HepG2 (cell line): ENCODE data around the gene TFPI. TPM values are rescaled to one million over a fixed set of nuclear protein-coding genes. Genes with fewer than 3 reads are reported as not detected.

Experiments
- BORCS8-MEF2B ChIP-seq: sonication (generic); formaldehyde crosslinking; IDR thresholded peaks from 2 replicates; pipeline ENCODE4 v1.8.0; 2022; ENCODE audit warnings: mild to moderate bottlenecking, missing genetic modification reagents
- CENPT ChIP-seq: sonication (generic); formaldehyde crosslinking; IDR thresholded peaks from 2 replicates; pipeline ENCODE4 v1.8.0; 2022; ENCODE audit warnings: low read depth, mild to moderate bottlenecking, moderate library complexity, missing genetic modification reagents
- DRAP1 ChIP-seq: IDR thresholded peaks from 2 replicates; pipeline ENCODE4 v1.6.1; 2016; ENCODE audit warnings: missing genetic modification reagents, missing compliant biosample characterization
- ERF ChIP-seq: IDR thresholded peaks from 2 replicates; pipeline ENCODE4 v1.6.1; 2018; ENCODE audit warnings: missing biosample characterization, missing genetic modification reagents
- FOXM1 ChIP-seq: sonication (generic); formaldehyde crosslinking; IDR thresholded peaks from 2 replicates; pipeline ENCODE4 v1.5.0; 2020; ENCODE audit warnings: missing genetic modification reagents
- GRHL1 ChIP-seq: sonication (generic); formaldehyde crosslinking; conservative IDR thresholded peaks from 2 replicates; pipeline ENCODE4 v1.8.0; 2022; ENCODE audit warnings: missing genetic modification reagents
- GZF1 ChIP-seq: sonication (generic); formaldehyde crosslinking; IDR thresholded peaks from 2 replicates; pipeline ENCODE4 v1.5.1; 2020; ENCODE audit warnings: mild to moderate bottlenecking, missing genetic modification reagents
- HIC2 ChIP-seq: sonication (generic); formaldehyde crosslinking; IDR thresholded peaks from 2 replicates; pipeline ENCODE4 v1.9.0; 2022; ENCODE audit warnings: low read depth, missing genetic modification reagents
- HOXA3 ChIP-seq: sonication (generic); formaldehyde crosslinking; IDR thresholded peaks from 2 replicates; pipeline ENCODE4 v1.5.0; 2020; ENCODE audit warnings: missing genetic modification reagents
- IRX3 ChIP-seq: sonication (generic); formaldehyde crosslinking; IDR thresholded peaks from 2 replicates; pipeline ENCODE4 v1.8.1; 2023; ENCODE audit warnings: mild to moderate bottlenecking, low read depth, missing genetic modification reagents, borderline replicate concordance
- KLF11 ChIP-seq: IDR thresholded peaks from 2 replicates; pipeline ENCODE4 v1.6.1; 2016; ENCODE audit warnings: missing compliant biosample characterization
- PHF21A ChIP-seq: sonication (generic); formaldehyde crosslinking; IDR thresholded peaks from 2 replicates; pipeline ENCODE4 v1.5.0; 2020; ENCODE audit warnings: mild to moderate bottlenecking, missing genetic modification reagents
- RFXAP ChIP-seq: sonication (generic); formaldehyde crosslinking; IDR thresholded peaks from 2 replicates; pipeline ENCODE4 v1.4.0; 2020; ENCODE audit warnings: missing genetic modification reagents, borderline replicate concordance
- SALL1 ChIP-seq: sonication (generic); formaldehyde crosslinking; IDR thresholded peaks from 2 replicates; pipeline ENCODE4 v1.8.0; 2022; ENCODE audit warnings: mild to moderate bottlenecking, missing genetic modification reagents
- TARDBP ChIP-seq: sonication (generic); formaldehyde crosslinking; IDR thresholded peaks from 2 replicates; pipeline ENCODE4 v1.8.0; 2022; ENCODE audit warnings: mild to moderate bottlenecking, missing genetic modification reagents
- TBX2 ChIP-seq: sonication (generic); formaldehyde crosslinking; IDR thresholded peaks from 2 replicates; pipeline ENCODE4 v1.5.0; 2020; ENCODE audit warnings: missing genetic modification reagents, mild to moderate bottlenecking, borderline replicate concordance
- THAP8 ChIP-seq: sonication (generic); formaldehyde crosslinking; IDR thresholded peaks from 2 replicates; pipeline ENCODE4 v1.5.1; 2020; ENCODE audit warnings: missing genetic modification reagents, mild to moderate bottlenecking, borderline replicate concordance
- ZNF138 ChIP-seq: sonication (generic); formaldehyde crosslinking; IDR thresholded peaks from 2 replicates; pipeline ENCODE4 v1.5.0; 2020; ENCODE audit warnings: mild to moderate bottlenecking, low read depth, missing genetic modification reagents
- ZNF180 ChIP-seq: sonication (generic); formaldehyde crosslinking; IDR thresholded peaks from 2 replicates; pipeline ENCODE4 v1.4.0; 2020; ENCODE audit warnings: low read depth, missing genetic modification reagents, borderline replicate concordance
- ZNF382 ChIP-seq: sonication (generic); formaldehyde crosslinking; IDR thresholded peaks from 2 replicates; pipeline ENCODE4 v1.5.0; 2020; ENCODE audit warnings: missing genetic modification reagents, mild to moderate bottlenecking, borderline replicate concordance
- ZNF430 ChIP-seq: sonication (generic); formaldehyde crosslinking; IDR thresholded peaks from 2 replicates; pipeline ENCODE4 v1.9.0; 2021; ENCODE audit warnings: mild to moderate bottlenecking, missing genetic modification reagents
- ZNF496 ChIP-seq: sonication (generic); formaldehyde crosslinking; IDR thresholded peaks from 2 replicates; pipeline ENCODE4 v1.8.1; 2023; ENCODE audit warnings: mild to moderate bottlenecking, moderate library complexity, missing genetic modification reagents; ENCODE audit not compliant: insufficient replicate concordance
- ZNF543 ChIP-seq: sonication (generic); formaldehyde crosslinking; IDR thresholded peaks from 2 replicates; pipeline ENCODE4 v1.4.0; 2020; ENCODE audit warnings: mild to moderate bottlenecking, missing genetic modification reagents
- ZNF557 ChIP-seq: sonication (generic); formaldehyde crosslinking; IDR thresholded peaks from 2 replicates; pipeline ENCODE4 v1.4.0; 2020; ENCODE audit warnings: missing genetic modification reagents
- ZNF605 ChIP-seq: sonication (generic); formaldehyde crosslinking; IDR thresholded peaks from 2 replicates; pipeline ENCODE4 v1.8.0; 2022; ENCODE audit warnings: mild to moderate bottlenecking, missing genetic modification reagents
- ZNF878 ChIP-seq: sonication (generic); formaldehyde crosslinking; IDR thresholded peaks from 2 replicates; pipeline ENCODE4 v1.8.1; 2023; ENCODE audit warnings: mild to moderate bottlenecking, missing genetic modification reagents, moderate library complexity
- ZSCAN21 ChIP-seq: sonication (generic); formaldehyde crosslinking; IDR thresholded peaks from 2 replicates; pipeline ENCODE4 v1.8.0; 2022; ENCODE audit warnings: mild to moderate bottlenecking, missing genetic modification reagents, moderate library complexity, borderline replicate concordance
- polyA plus RNA-seq, 8 experiments: library from polyadenylated mRNA; depleted of rRNA in 3 of 8; stranded (reverse) in 7 of 8; unstranded in 1 of 8; fragments of >200 nt; fragmentation: Illumina TruSeq in 4 of 8; extraction: Trizol in 4 of 8; gene quantifications; 2 replicates each; pipeline versions ENCODE4 v1.2.1 to v1.2.3, GENCODE V29; 2011 to 2016; ENCODE audit warnings: low read depth in 4 of 8, missing spikeins in 1 of 8, mixed read lengths in 1 of 8; ENCODE audit not compliant: insufficient read depth in 1 of 8
- total RNA-seq, 5 experiments: library from RNA; depleted of rRNA; stranded (reverse); fragments of >200 nt; fragmentation: Illumina TruSeq; extraction: Trizol; gene quantifications; 2 replicates each; pipeline ENCODE4 v1.2.3, GENCODE V29; 2016; ENCODE audit warnings: low read depth in 1 of 5

Gene TFPI
- total and polyA plus RNA-seq, 2 of the 13 experiments (the other 11 are each of a cell fraction or from before 2014, with no cell fraction given), result 301 to 436 TPM

GRCh38 chr2:187519419-187520120, 34.7 kb downstream of the TFPI start (continued):
- TF ChIP-seq IRX3 (CRISPR knock-in tag) (0 out of 2 replicates have a peak, but pooled peaks have one; percentile 31), KLF11 (no peak), ZSCAN21 (CRISPR knock-in tag) (no peak), FOXM1 (CRISPR knock-in tag) (no peak), ZNF878 (no peak), BORCS8-MEF2B (CRISPR knock-in tag) (no peak), SALL1 (CRISPR knock-in tag) (peak; percentile 56; the same call in 1 of the 2 replicates), ZNF605 (CRISPR knock-in tag) (0 out of 2 replicates have a peak, but pooled peaks have one; percentile 24), ZNF430 (CRISPR knock-in tag) (no peak), TBX2 (CRISPR knock-in tag) (peak; percentile 77), ZNF138 (no peak), PHF21A (no peak), ERF (CRISPR knock-in tag) (no peak), CENPT (CRISPR knock-in tag) (no peak), GZF1 (no peak), ZNF543 (CRISPR knock-in tag) (no peak), ZNF382 (CRISPR knock-in tag) (no peak), THAP8 (CRISPR knock-in tag) (no peak), TARDBP (peak; percentile 35; the same call in 1 of the 2 replicates), ZNF496 (no peak), GRHL1 (no peak), HOXA3 (CRISPR knock-in tag) (peak; percentile 57; the same call in 1 of the 2 replicates), ZNF180 (no peak), HIC2 (CRISPR knock-in tag) (peak; percentile 35; the same call in 1 of the 2 replicates), DRAP1 (CRISPR knock-in tag) (no peak), RFXAP (CRISPR knock-in tag) (0 out of 2 replicates have a peak, but pooled peaks have one; percentile 41), ZNF557 (CRISPR knock-in tag) (no peak)
